ENCODE measurements around the gene NAGS. TPM values are rescaled to one million over a fixed set of nuclear protein-coding genes. Genes with fewer than 3 reads are reported as not detected.

The NAGS gene
- total RNA-seq, 1 experiment from 2014 or later = 10.0 TPM

DNA sequence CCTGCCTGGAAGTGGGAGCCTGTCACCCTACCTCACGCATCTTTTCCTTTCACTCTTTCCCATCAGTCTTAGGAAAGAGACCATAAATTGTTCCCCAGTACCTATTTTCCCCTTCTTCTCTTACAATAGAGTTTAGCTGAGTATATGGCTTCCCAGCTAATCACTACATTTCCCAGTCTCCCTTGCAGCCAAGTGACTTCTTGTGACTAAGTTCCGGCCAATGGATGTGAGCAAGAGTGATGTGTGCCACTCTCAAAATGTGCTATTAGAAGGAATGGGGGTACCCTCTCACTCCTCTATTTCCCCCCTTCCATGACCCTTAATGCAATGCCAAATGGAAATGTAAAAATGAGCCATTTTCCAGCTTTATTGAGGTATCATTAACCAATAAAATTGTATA, 42.5 kb upstream of the NAGS start:
- Histone ChIP-seq H3K9me2 (ENCODE audit: insufficient read depth) (no peaks in the 10 kb centered on the region), H3K36me3 (ENCODE audit: control insufficient read depth in 1 of 2, insufficient read depth in 2 of 2, low read length in 2 of 2) (no peaks in the 10 kb centered on the region), H3K4me2 (ENCODE audit: low read length) (no peak overlapping the region), H3K4me3 (replicated peaks in 1 of 2; ENCODE audit: low read depth in 1 of 2, low read length in 2 of 2) (no peak overlapping the region), H3K27ac (ENCODE audit: low read depth, low read length) (no peak overlapping the region), H4K20me1 (ENCODE audit: insufficient read depth) (no peaks in the 10 kb centered on the region), H3K9ac (ENCODE audit: low read length) (no peak overlapping the region), H3K79me2 (ENCODE audit: insufficient read depth, low read length) (no peaks in the 10 kb centered on the region), H3K9me3 (ENCODE audit: control insufficient read depth in 1 of 2, insufficient read depth in 1 of 2, low read depth in 1 of 2, low read length in 2 of 2) (no peaks in the 10 kb centered on the region), H3K27me3 (ENCODE audit: insufficient read depth, low read length) (no peaks in the 10 kb centered on the region), H2AFZ (ENCODE audit: low read depth, low read length, poor library complexity, severe bottlenecking) (no peak overlapping the region), H3K4me1 (ENCODE audit: control insufficient read depth in 1 of 2, insufficient read depth in 2 of 2, low read length in 2 of 2) (no peaks in the 10 kb centered on the region; a peak in 1 of 4 replicates)
- ChIA-PET RAD21 (ENCODE audit: low non-redundant PET in 1 of 2, low total read pairs in 2 of 2, uncharacterized antibody in 2 of 2, unreplicated experiment in 2 of 2) (interaction anchor here in 1 of 2 experiments (1.2 kb wide), 1 partner anchor 18 kb away, joined by 3 read pairs; no protein-coding TSS in a partner anchor), CTCF (interaction anchor here (0.9 kb wide), 1 partner anchor 32 kb away, joined by 4 read pairs; no protein-coding TSS in a partner anchor), POLR2A (no interaction called here)
- intact Hi-C loops (cut with micrococcal nuclease) = no loop called here
- no TSS peak for BruUV-seq (replicated peaks)
- ATAC-seq (no peak), DNase-seq (ENCODE audit: low read depth, low spot score) (no peak)
- TF ChIP-seq EZH2 (IDR thresholded peaks at IDR 0.05) = no peak

DNA sequence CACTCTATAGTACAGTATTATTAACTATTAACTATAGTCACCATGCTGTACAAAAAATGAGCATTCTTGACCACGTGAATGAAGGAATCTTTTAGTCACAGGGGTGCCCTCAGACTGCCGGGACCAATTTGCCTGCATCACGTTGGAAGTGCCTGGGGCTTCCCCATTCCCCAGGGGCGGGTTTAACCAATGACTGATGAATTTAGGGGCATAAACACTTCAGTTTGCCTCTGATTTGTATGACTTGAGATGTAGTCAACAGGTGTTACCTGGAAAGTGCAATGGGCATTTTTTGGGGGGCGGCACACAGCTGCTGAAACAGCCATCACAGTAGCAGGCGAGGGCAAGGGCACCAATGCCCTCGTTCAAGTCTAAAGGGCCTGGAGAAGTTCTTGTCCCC, 41.9 kb upstream of the NAGS start:
- no peaks in the 10 kb centered on the region for H3K27me3 ChIP-seq (ENCODE audit: insufficient read depth, low read length)
- no peak overlapping the region for H3K4me3 ChIP-seq (replicated peaks in 1 of 2; ENCODE audit: low read depth in 1 of 2, low read length in 2 of 2)
- H3K79me2 ChIP-seq (ENCODE audit: insufficient read depth, low read length) = no peaks in the 10 kb centered on the region
- intact Hi-C loops (cut with micrococcal nuclease) = no loop called here
- no TSS peak for BruUV-seq (replicated peaks)
- DNase-seq (ENCODE audit: low read depth, low spot score) = no peak
- RAD21 ChIA-PET (ENCODE audit: low non-redundant PET in 1 of 2, low total read pairs in 2 of 2, uncharacterized antibody in 2 of 2, unreplicated experiment in 2 of 2) = no interaction called here
- CTCF ChIA-PET = no interaction called here
- H3K9me2 ChIP-seq (ENCODE audit: insufficient read depth) = no peaks in the 10 kb centered on the region
- H3K9me3 ChIP-seq (ENCODE audit: control insufficient read depth in 1 of 2, insufficient read depth in 1 of 2, low read depth in 1 of 2, low read length in 2 of 2) = no peaks in the 10 kb centered on the region
- no peak overlapping the region for H3K9ac ChIP-seq (ENCODE audit: low read length)
- no peaks in the 10 kb centered on the region for H4K20me1 ChIP-seq (ENCODE audit: insufficient read depth)
- H3K36me3 ChIP-seq (ENCODE audit: control insufficient read depth in 1 of 2, insufficient read depth in 2 of 2, low read length in 2 of 2) = no peaks in the 10 kb centered on the region
- no peak overlapping the region for H3K4me2 ChIP-seq (ENCODE audit: low read length)
- no peak for ATAC-seq
- POLR2A ChIA-PET = no interaction called here
- TF ChIP-seq RAD21 (IDR thresholded peaks at IDR 0.05; ENCODE audit: low read depth) (no peak), SIN3A (IDR thresholded peaks at IDR 0.05; ENCODE audit: low read depth) (no peak), SP1 (IDR thresholded peaks at IDR 0.05; ENCODE audit: low read depth) (no peak), EZH2phosphoT487 (IDR thresholded peaks at IDR 0.05; ENCODE audit: borderline replicate concordance) (no peak), TCF7L2 (IDR thresholded peaks at IDR 0.05; ENCODE audit: borderline replicate concordance, extremely low read depth, insufficient read depth, insufficient read length) (no peak), POLR2A (IDR thresholded peaks at IDR 0.05; ENCODE audit: borderline replicate concordance, extremely low read depth, insufficient read depth, insufficient read length) (no peak), YY1 (IDR thresholded peaks at IDR 0.05; ENCODE audit: extremely low read depth, insufficient replicate concordance, low read depth, low read length) (no peak), CBX3 (IDR thresholded peaks at IDR 0.05; ENCODE audit: low read depth) (no peak), FOSL1 (IDR thresholded peaks at IDR 0.05; ENCODE audit: low read depth) (no peak), EZH2 (IDR thresholded peaks at IDR 0.05) (no peak), POLR2AphosphoS5 (IDR thresholded peaks at IDR 0.05; ENCODE audit: low read depth, low read length) (no peak), CEBPB (IDR thresholded peaks at IDR 0.05; ENCODE audit: low read depth) (no peak)
- TF ChIP-seq, protein P1, sequence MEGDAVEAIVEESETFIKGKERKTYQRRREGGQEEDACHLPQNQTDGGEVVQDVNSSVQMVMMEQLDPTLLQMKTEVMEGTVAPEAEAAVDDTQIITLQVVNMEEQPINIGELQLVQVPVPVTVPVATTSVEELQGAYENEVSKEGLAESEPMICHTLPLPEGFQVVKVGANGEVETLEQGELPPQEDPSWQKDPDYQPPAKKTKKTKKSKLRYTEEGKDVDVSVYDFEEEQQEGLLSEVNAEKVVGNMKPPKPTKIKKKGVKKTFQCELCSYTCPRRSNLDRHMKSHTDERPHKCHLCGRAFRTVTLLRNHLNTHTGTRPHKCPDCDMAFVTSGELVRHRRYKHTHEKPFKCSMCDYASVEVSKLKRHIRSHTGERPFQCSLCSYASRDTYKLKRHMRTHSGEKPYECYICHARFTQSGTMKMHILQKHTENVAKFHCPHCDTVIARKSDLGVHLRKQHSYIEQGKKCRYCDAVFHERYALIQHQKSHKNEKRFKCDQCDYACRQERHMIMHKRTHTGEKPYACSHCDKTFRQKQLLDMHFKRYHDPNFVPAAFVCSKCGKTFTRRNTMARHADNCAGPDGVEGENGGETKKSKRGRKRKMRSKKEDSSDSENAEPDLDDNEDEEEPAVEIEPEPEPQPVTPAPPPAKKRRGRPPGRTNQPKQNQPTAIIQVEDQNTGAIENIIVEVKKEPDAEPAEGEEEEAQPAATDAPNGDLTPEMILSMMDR (IDR thresholded peaks at IDR 0.05 in 2 of 3, conservative IDR thresholded peaks at IDR 0.05 in 1 of 3; ENCODE audit: borderline replicate concordance in 1 of 3, insufficient read depth in 1 of 3, low read depth in 2 of 3, low read length in 2 of 3) = no peak
- no peak overlapping the region for H3K27ac ChIP-seq (ENCODE audit: low read depth, low read length)
- H3K4me1 ChIP-seq (ENCODE audit: control insufficient read depth in 1 of 2, insufficient read depth in 2 of 2, low read length in 2 of 2) = no peaks in the 10 kb centered on the region; a peak in 1 of 4 replicates
- H2AFZ ChIP-seq (ENCODE audit: low read depth, low read length, poor library complexity, severe bottlenecking) = no peak overlapping the region

Measured in HCT116 (cell line).